Measurements from ENCODE around the gene OGT.

DNA sequence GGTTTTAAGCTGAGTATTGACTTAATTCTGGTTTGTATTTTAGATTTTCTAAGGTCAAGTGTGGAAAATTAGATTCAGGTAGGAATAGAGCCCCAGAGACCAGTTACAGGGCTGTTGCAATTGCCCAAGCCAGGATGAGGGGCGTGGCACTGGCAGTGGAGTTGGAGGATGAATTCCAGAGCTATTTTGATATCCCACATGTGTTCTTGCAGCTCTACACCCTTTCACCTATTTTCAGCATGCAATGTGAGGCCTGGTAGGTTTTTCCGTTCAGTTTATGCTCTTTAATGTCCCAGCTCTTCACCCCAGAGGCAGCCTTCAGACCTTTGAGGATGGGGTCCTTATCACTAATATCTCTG, 17.9 kb upstream of the OGT start:
- no peak for TF ChIP-seq CTCF (conservative IDR thresholded peaks at IDR 0.05 in 1 of 2, IDR thresholded peaks at IDR 0.05 in 1 of 2; ENCODE audit: low read depth in 1 of 2, low read length in 2 of 2)
- no peak for TF ChIP-seq EZH2 (IDR thresholded peaks at IDR 0.05; ENCODE audit: low read length, missing control alignments)
